SK-N-SH treated with all-trans-retinoic acid at 6 μM for 48 hours (cell line): ENCODE data around the gene SNX30.

ENCODE experiments used
- ATAC-seq: fragments of 200-7000 bp; cut with Tn5 transposase; 3 replicates; pipeline ENCODE4 v1.9.1; 2020; ENCODE audit warnings: mild to moderate bottlenecking, moderate library complexity
- ARNTL ChIP-seq: fragments of 450-650 bp; formaldehyde crosslinking; IDR thresholded peaks from 2 replicates; pipeline ENCODE4 v1.5.0; 2020; ENCODE audit warnings: low read depth, mild to moderate bottlenecking, moderate library complexity, borderline replicate concordance
- BACH2 ChIP-seq: fragments of 250-450 bp; sonication (Bioruptor Pico); IDR thresholded peaks from 2 replicates; pipeline ENCODE4 v1.9.0; 2021; ENCODE audit warnings: mild to moderate bottlenecking, borderline replicate concordance
- CREB5 ChIP-seq: fragments of 250-450 bp; sonication (Bioruptor Pico); IDR thresholded peaks from 2 replicates; pipeline ENCODE4 v1.5.1; 2020; ENCODE audit warnings: low read depth, mild to moderate bottlenecking, moderate library complexity
- CSDC2 ChIP-seq: fragments of 250-450 bp; sonication (Bioruptor Pico); IDR thresholded peaks from 2 replicates; pipeline ENCODE4 v1.5.0; 2020; ENCODE audit warnings: mild to moderate bottlenecking, moderate library complexity
- CSRNP3 ChIP-seq: fragments of 250-450 bp; sonication (Bioruptor Pico); IDR thresholded peaks from 2 replicates; pipeline ENCODE4 v1.5.1; 2021; ENCODE audit warnings: mild to moderate bottlenecking, moderate library complexity
- GLIS3 ChIP-seq: fragments of 250-450 bp; sonication (Bioruptor Pico); IDR thresholded peaks from 2 replicates; pipeline ENCODE4 v1.5.0; 2020; ENCODE audit warnings: mild to moderate bottlenecking, moderate library complexity
- ISL1 ChIP-seq: fragments of 250-450 bp; sonication (Bioruptor Pico); IDR thresholded peaks from 2 replicates; pipeline ENCODE4 v2.1.2; 2022; ENCODE audit warnings: mild to moderate bottlenecking, moderate library complexity
- OSR1 ChIP-seq: fragments of 250-450 bp; sonication (Bioruptor Pico); IDR thresholded peaks from 2 replicates; pipeline ENCODE4 v1.8.0; 2022; ENCODE audit warnings: moderate library complexity, mild to moderate bottlenecking, inconsistent platforms
- PATZ1 ChIP-seq: fragments of 250-450 bp; sonication (Bioruptor Pico); IDR thresholded peaks from 2 replicates; pipeline ENCODE4 v1.8.0; 2020; ENCODE audit warnings: mild to moderate bottlenecking, moderate library complexity, borderline replicate concordance
- POU6F1 ChIP-seq: fragments of 250-450 bp; sonication (Bioruptor Pico); IDR thresholded peaks from 2 replicates; pipeline ENCODE4 v1.8.0; 2021; ENCODE audit warnings: low read depth, mild to moderate bottlenecking, moderate library complexity, borderline replicate concordance
- PPARA ChIP-seq: fragments of 250-450 bp; sonication (Bioruptor Pico); IDR thresholded peaks from 2 replicates; pipeline ENCODE4 v1.5.0; 2020; ENCODE audit warnings: mild to moderate bottlenecking, borderline replicate concordance
- RARB ChIP-seq: fragments of 250-450 bp; sonication (Bioruptor Pico); IDR thresholded peaks from 2 replicates; pipeline ENCODE4 v1.8.0; 2021; ENCODE audit warnings: mild to moderate bottlenecking, moderate library complexity
- SNAI2 ChIP-seq: fragments of 250-450 bp; sonication (Bioruptor Pico); IDR thresholded peaks from 2 replicates; pipeline ENCODE4 v1.5.0; 2020; ENCODE audit warnings: mild to moderate bottlenecking, moderate library complexity
- TCF4 ChIP-seq: fragments of 250-450 bp; sonication (Bioruptor Pico); IDR thresholded peaks from 2 replicates; pipeline ENCODE4 v1.8.0; 2021; ENCODE audit warnings: mild to moderate bottlenecking, moderate library complexity, borderline replicate concordance
- TOX ChIP-seq: fragments of 250-450 bp; sonication (Bioruptor Pico); IDR thresholded peaks from 2 replicates; pipeline ENCODE4 v1.8.0; 2021; ENCODE audit warnings: mild to moderate bottlenecking, moderate library complexity, borderline replicate concordance
- TSHZ2 ChIP-seq: fragments of 250-450 bp; sonication (Bioruptor Pico); IDR thresholded peaks from 2 replicates; pipeline ENCODE4 v1.5.0; 2020; ENCODE audit warnings: mild to moderate bottlenecking, moderate library complexity
- ZC3H10 ChIP-seq: fragments of 250-450 bp; sonication (Bioruptor Pico); IDR thresholded peaks from 2 replicates; pipeline ENCODE4 v1.5.1; 2021; ENCODE audit warnings: mild to moderate bottlenecking, moderate library complexity
- ZFP3 ChIP-seq: fragments of 250-450 bp; sonication (Bioruptor Pico); IDR thresholded peaks from 2 replicates; pipeline ENCODE4 v1.5.0; 2020; ENCODE audit warnings: mild to moderate bottlenecking, moderate library complexity
- ZFP30 ChIP-seq: fragments of 450-650 bp; formaldehyde crosslinking; IDR thresholded peaks from 2 replicates; pipeline ENCODE4 v1.5.0; 2022; ENCODE audit warnings: mild to moderate bottlenecking, moderate library complexity
- ZNF565 ChIP-seq: fragments of 450-650 bp; formaldehyde crosslinking; conservative IDR thresholded peaks from 2 replicates; pipeline ENCODE4 v1.5.0; 2020; ENCODE audit warnings: low read depth, mild to moderate bottlenecking, moderate library complexity
- ZNF70 ChIP-seq: fragments of 450-650 bp; formaldehyde crosslinking; IDR thresholded peaks from 2 replicates; pipeline ENCODE4 v1.5.0; 2020; ENCODE audit warnings: mild to moderate bottlenecking, moderate library complexity
- ZNF8 ChIP-seq: fragments of 450-650 bp; formaldehyde crosslinking; IDR thresholded peaks from 2 replicates; pipeline ENCODE4 v1.5.0; 2020; ENCODE audit warnings: mild to moderate bottlenecking, moderate library complexity

SNX30 gene

GRCh38 chr9:112900901-112901300 is 150.3 kb downstream of the SNX30 start:
- ATAC-seq, result no peak
- no peak for TF ChIP-seq GLIS3 (CRISPR knock-in tag)
- no peak for TF ChIP-seq SNAI2
- TF ChIP-seq PATZ1 (CRISPR knock-in tag), result no peak
- TF ChIP-seq ZNF565 (CRISPR knock-in tag), result no peak
- TF ChIP-seq CREB5 (CRISPR knock-in tag), result no peak
- TF ChIP-seq OSR1 (CRISPR knock-in tag), result no peak
- no peak for TF ChIP-seq TOX (CRISPR knock-in tag)
- no peak for TF ChIP-seq CSRNP3 (CRISPR knock-in tag)
- TF ChIP-seq TSHZ2, result no peak
- TF ChIP-seq RARB (CRISPR knock-in tag), result no peak
- TF ChIP-seq ZC3H10, result no peak
- TF ChIP-seq ZFP30 (CRISPR knock-in tag), result no peak
- TF ChIP-seq TCF4, result no peak
- no peak for TF ChIP-seq POU6F1
- TF ChIP-seq ZNF8 (CRISPR knock-in tag), result no peak
- TF ChIP-seq PPARA, result no peak
- no peak for TF ChIP-seq BACH2 (CRISPR knock-in tag)
- TF ChIP-seq, all 23 proteins: peak for 0

GRCh38 chr9:112905084-112905483 is 154.5 kb downstream of the SNX30 start:
- TF ChIP-seq PATZ1 (CRISPR knock-in tag) (no peak), ZFP3 (CRISPR knock-in tag) (no peak), ZNF565 (CRISPR knock-in tag) (no peak), CSDC2 (CRISPR knock-in tag) (no peak), RARB (CRISPR knock-in tag) (no peak), PPARA (no peak), TSHZ2 (no peak), TCF4 (no peak), ISL1 (CRISPR knock-in tag) (no peak), BACH2 (CRISPR knock-in tag) (no peak), ARNTL (CRISPR knock-in tag) (no peak), ZNF70 (CRISPR knock-in tag) (no peak)
- no peak for ATAC-seq
